GM19025 (cell line): ENCODE measurements around the gene AKAP13.
"Not testable (repeated sequence)": the region's sequence is repeated elsewhere in the genome, so short reads cannot be mapped to it uniquely, and the experiment has no call there.

Experiments
- ATAC-seq: cut with Tn5 transposase; IDR thresholded peaks from one replicate; pipeline ENCODE4 v1.9.1; 2021; ENCODE audit warnings: mild to moderate bottlenecking, low read depth, moderate library complexity; ENCODE audit not compliant: unreplicated experiment

The AKAP13 gene

GRCh38 chr15:85584872-85585271 lies 204.5 kb downstream of the AKAP13 start:
- ATAC-seq, result no peak

GRCh38 chr15:85586196-85586595 lies 205.8 kb downstream of the AKAP13 start:
- ATAC-seq, result not testable (repeated sequence)

- ATAC-seq, result no peak
These were observed 207.5 kb downstream of the AKAP13 start for GRCh38 chr15:85587707-85588411.

- no peak for ATAC-seq
These were observed 208.3 kb downstream of the AKAP13 start for GRCh38 chr15:85588677-85589076.

- no peak for ATAC-seq
These were observed 209.4 kb downstream of the AKAP13 start for GRCh38 chr15:85589851-85590250.

GRCh38 chr15:85591622-85592021 lies 211.2 kb downstream of the AKAP13 start:
- no peak for ATAC-seq

- ATAC-seq, result no peak
These were observed 211.7 kb downstream of the AKAP13 start for GRCh38 chr15:85592148-85592547.

GRCh38 chr15:85593809-85594445 lies 213.5 kb downstream of the AKAP13 start:
- no peak for ATAC-seq

GRCh38 chr15:85595804-85596536 lies 215.6 kb downstream of the AKAP13 start:
- ATAC-seq, result no peak

- no peak for ATAC-seq
These were observed 216.9 kb downstream of the AKAP13 start for GRCh38 chr15:85597155-85597815.

GRCh38 chr15:85598219-85598618 lies 217.8 kb downstream of the AKAP13 start:
- ATAC-seq, result no peak

- ATAC-seq, result no peak
These were observed 218.5 kb downstream of the AKAP13 start for GRCh38 chr15:85598718-85599398.

- ATAC-seq, result no peak
These were observed 219.6 kb downstream of the AKAP13 start for GRCh38 chr15:85600001-85600400.

- ATAC-seq, result no peak
These were observed 222.8 kb downstream of the AKAP13 start for GRCh38 chr15:85603160-85603559.

GRCh38 chr15:85603703-85604102 lies 223.3 kb downstream of the AKAP13 start:
- no peak for ATAC-seq

GRCh38 chr15:85604194-85604593 lies 223.8 kb downstream of the AKAP13 start:
- ATAC-seq, result no peak

GRCh38 chr15:85606738-85607137 lies 226.3 kb downstream of the AKAP13 start:
- no peak for ATAC-seq

- ATAC-seq, result no peak
These were observed 226.9 kb downstream of the AKAP13 start for GRCh38 chr15:85607141-85607806.

- ATAC-seq, result no peak
These were observed 227.4 kb downstream of the AKAP13 start for GRCh38 chr15:85607842-85608241.

- no peak for ATAC-seq
These were observed 229.1 kb downstream of the AKAP13 start for GRCh38 chr15:85609492-85609891.
